Cardiac fibroblast (primary cell): ENCODE results near the gene MSH6.
"Not testable (repeated sequence)": the region's sequence is repeated elsewhere in the genome, so short reads cannot be mapped to it uniquely, and the experiment has no call there.

Source experiments
- DNase-seq, 2 donors: peaks; one replicate each; pipeline versions ENCODE4 v3.0.0 to v3.0.0-alpha.2; 2010; ENCODE audit warnings: low read depth in 2 of 2
- H3K4me3 ChIP-seq, 2 donors: replicated peaks in 1 of 2; 1 replicate in 1 of 2; 2 replicates in 1 of 2; pipeline ENCODE4 v1.5.1; 2011; ENCODE audit warnings: low read depth in 2 of 2, low read length in 2 of 2, mild to moderate bottlenecking in 2 of 2, moderate library complexity in 1 of 2
- CTCF ChIP-seq: IDR thresholded peaks from one replicate; pipeline ENCODE4 v1.5.1; 2011; ENCODE audit warnings: low read depth, mild to moderate bottlenecking, low read length, inconsistent platforms

Gene MSH6

GRCh38 chr2:47838249-47838648 lies 55.3 kb downstream of the MSH6 start:
- no peak for TF ChIP-seq CTCF
- no peak overlapping the region for H3K4me3 ChIP-seq
- DNase-seq = no peak

DNA sequence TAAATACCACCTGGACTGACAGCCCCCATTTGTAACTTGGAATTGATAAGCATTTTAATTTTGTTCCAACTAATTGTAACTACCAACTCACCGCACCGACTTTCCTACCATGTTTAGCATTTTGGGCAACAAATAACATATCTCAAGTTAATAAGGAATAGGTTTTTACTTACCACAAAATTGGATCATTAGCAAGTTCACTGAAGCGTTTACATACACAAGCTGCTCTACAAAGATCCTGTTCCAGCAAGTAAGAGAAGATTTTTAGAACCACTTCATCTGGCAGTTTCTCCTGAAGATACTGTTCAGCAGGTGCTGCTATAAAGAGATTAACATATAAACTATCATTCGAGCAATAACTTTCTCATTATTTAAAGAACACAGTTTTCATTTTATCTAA lies 55.7 kb downstream of the MSH6 start:
- H3K4me3 ChIP-seq = no peak overlapping the region
- DNase-seq = no peak
- no peak for TF ChIP-seq CTCF

DNA sequence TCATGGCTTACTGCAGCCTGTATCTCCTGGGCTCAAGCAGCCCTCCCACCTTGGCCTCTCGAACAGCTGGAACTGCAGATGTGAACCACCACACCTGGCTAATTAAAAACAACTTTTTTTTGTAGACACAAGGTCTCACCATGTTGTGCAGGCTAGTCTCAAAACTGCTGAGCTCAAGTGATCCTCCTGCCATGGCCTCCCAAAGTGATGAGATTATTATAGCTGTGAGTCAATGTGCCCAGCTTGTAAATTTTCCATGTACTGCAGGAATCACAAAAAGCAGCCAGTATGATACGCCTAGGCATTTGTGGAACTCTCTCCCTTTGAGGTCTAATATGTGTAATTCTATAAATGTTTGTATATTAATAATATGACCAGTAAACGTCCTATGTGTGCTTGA lies 59.9 kb downstream of the MSH6 start:
- DNase-seq = peak in 1 of 2 donors; percentile 8
- no peak overlapping the region for H3K4me3 ChIP-seq
- TF ChIP-seq CTCF = no peak

DNA sequence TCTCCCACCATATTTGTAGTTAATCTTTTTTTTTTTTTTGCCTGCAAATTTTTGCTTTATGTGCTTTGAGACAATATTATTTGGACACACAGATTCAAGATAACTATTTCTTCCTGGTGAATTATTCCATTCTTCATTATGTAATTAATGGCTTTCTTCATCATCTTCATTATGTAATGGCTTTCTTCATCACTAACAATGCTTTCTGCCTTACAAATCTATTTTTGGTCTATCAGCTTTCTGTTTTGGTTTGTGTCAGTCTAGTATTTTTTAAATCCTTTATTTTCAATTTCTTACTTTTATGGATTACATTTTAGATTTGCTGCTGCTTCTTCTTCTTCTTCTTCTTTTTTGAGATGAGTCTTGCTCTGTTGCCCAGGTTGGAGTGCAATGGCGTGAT lies 60.5 kb downstream of the MSH6 start:
- H3K4me3 ChIP-seq = no peak overlapping the region
- TF ChIP-seq CTCF = no peak
- no peak for DNase-seq

DNA sequence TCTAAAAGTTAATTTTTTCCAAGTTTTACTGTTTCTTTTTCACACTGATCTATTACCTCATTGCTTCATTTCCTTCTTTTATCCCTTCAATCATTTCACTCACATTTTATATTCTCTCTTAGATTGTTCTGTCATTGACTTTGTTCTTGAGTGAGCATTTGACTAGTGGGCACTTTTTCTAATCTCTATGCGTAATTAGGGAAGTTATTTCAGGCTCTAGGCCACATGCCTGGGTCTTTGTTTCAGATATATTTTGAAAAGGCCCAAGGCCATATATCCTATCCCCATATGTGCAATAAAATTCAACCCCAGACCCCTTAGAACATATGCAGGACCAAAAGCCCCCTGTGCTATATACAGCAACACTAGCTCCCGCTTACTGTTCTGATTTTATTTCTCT lies 61.2 kb downstream of the MSH6 start:
- no peak overlapping the region for H3K4me3 ChIP-seq
- TF ChIP-seq CTCF = no peak
- DNase-seq = no peak

DNA sequence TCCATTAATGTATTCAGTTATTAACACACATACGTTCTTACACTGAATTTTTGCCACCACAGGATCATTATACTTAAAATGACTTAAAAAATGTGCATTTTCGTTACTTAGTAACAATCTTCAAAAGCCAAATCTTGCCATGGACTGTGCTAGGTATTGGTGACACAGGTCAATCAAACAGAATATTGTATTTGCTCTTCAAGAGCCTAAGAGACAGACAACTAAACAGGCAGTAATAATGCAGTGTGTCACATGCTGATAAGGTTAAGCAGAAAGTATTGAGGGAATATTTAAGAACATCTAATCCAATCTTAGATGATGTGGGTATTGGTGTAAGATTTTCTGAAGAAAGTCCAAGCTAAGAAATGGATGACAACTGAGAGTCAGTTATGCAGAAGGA lies 66.4 kb downstream of the MSH6 start:
- TF ChIP-seq CTCF = no peak
- no peak overlapping the region for H3K4me3 ChIP-seq
- no peak for DNase-seq

GRCh38 chr2:47850198-47850597 lies 67.3 kb downstream of the MSH6 start:
- no peak for TF ChIP-seq CTCF
- no peak overlapping the region for H3K4me3 ChIP-seq
- no peak for DNase-seq

DNA sequence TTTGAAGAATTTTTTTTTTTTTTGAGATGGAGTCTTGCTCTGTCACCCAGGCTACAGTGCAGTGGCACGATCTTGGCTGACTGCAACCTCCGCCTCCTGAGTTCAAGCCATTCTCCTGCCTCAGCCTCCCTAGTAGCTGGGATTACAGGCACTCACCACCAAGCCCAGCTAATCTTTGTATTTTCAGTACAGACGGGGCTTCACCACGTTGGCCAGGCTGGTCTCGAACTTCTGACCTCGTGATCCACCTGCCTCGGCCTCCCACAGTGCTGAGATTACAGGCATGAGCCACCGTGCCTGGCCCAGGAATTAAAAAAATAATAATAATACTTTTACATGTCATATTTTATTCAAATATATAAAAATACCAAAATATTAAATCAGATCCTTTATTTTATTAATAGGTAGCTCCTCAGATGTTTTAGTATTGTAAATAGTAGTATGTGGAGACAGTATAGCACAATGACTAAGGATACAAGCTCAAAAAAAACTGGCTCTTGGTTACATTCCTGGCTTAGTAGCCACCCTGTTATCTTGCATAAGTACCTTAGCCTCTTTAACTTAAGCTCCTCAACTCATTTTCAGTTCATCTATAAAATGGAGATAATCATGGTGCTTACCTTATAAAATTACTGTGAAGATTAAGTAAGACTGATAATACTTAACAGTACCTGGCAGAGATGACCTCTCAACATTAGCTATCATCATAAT lies 70.3 kb downstream of the MSH6 start:
- H3K4me3 ChIP-seq = not testable (repeated sequence)
- peak; percentile 40 to 65 for DNase-seq
